CD1c-positive myeloid dendritic cell (primary cell): ENCODE results near the gene GDF2.
A peak's percentile ranks its signal among the peaks of the same experiment; 100 is the strongest.

Experiments used
- DNase-seq: peaks from one replicate; pipeline ENCODE4 v3.0.0-alpha.2; 2016; ENCODE audit errors: extremely low spot score

GDF2 gene

GRCh38 chr10:47332946-47333345, 10.7 kb downstream of the GDF2 start:
- no peak for DNase-seq

DNA sequence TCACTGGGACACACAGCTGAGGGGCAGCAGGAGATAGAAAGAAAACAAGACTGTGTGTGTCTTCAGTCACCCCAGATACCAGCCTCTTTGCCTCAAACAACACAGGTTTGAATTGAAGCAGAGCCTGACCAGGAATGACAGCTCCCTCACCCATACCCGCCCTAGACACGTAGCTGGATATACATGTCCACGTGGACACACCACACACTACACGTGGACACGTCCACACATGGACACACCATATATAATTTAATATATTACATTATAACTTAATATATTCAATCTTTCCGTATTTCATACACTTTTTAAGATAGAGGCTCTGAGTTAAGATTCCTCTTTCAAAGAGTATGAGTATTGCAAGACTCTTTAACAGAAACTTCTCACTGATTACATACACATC, 11.3 kb downstream of the GDF2 start:
- no peak for DNase-seq

DNA sequence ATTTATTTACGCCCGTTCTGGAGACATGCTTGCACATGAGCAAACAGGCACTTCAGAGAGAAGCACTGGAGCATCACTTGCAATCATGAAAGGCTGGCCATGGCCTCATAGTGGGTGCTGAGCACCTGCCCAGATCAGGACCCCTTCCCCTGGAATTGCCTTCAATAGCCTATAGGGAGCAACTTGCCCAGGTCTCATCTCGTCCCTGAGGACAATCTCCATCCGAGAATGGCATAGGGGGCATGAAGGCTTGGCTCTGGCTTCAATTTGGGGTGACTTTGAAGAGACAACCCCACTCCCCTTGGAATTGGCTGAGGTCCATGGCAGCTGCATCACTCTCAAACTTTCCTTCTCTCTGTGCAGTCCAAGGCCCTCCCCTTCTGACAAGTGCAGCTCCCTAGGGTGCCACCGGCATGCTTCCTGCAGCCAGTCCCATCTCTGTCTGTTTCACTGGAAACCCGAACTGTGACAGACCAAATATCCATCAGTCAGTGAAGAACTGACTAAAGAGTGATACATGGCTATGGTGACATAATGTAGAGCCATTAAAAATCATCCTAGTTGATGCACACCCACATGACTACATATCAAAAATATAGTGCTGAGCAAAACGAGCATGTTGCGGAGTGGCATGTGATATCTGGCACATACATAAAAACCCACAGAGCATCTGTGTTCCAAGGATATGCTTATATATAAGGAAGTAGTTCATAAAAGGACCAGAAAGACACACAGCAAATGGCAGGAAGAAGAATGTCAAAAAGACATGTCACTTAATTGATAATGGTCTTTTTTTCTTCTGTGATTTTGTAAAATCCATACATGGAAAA, 12.4 kb downstream of the GDF2 start:
- DNase-seq = no peak

- DNase-seq = no peak
Measured at GRCh38 chr10:47335906-47336305, 13.7 kb downstream of the GDF2 start.

GRCh38 chr10:47336387-47337134, 14.3 kb downstream of the GDF2 start:
- DNase-seq = no peak

DNA sequence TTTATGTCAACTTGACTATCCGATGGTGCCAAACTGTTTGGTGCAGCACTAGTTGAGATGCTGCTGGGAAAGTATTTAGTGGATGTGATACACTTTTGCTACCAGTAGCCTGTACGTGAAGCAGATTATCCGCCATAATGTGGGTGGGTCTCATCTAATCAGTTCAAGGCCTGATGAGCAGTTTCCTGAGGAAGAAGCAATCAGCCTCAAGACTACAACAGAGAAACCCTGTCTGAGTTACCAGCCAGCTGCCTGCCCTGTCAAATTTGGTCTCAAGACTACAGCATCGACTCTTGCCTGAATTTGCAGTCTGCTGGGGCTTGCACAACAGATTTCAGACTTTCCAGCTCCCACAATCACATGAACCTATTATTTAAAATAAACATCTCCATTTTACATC, 15.1 kb downstream of the GDF2 start:
- DNase-seq = no peak

- no peak for DNase-seq
Measured at GRCh38 chr10:47339186-47339735, 17.0 kb downstream of the GDF2 start.

GRCh38 chr10:47339759-47340607, 17.7 kb downstream of the GDF2 start:
- peak; percentile 16 for DNase-seq

- DNase-seq = peak; percentile 56
Measured at GRCh38 chr10:47340608-47341170, 18.4 kb downstream of the GDF2 start.

DNA sequence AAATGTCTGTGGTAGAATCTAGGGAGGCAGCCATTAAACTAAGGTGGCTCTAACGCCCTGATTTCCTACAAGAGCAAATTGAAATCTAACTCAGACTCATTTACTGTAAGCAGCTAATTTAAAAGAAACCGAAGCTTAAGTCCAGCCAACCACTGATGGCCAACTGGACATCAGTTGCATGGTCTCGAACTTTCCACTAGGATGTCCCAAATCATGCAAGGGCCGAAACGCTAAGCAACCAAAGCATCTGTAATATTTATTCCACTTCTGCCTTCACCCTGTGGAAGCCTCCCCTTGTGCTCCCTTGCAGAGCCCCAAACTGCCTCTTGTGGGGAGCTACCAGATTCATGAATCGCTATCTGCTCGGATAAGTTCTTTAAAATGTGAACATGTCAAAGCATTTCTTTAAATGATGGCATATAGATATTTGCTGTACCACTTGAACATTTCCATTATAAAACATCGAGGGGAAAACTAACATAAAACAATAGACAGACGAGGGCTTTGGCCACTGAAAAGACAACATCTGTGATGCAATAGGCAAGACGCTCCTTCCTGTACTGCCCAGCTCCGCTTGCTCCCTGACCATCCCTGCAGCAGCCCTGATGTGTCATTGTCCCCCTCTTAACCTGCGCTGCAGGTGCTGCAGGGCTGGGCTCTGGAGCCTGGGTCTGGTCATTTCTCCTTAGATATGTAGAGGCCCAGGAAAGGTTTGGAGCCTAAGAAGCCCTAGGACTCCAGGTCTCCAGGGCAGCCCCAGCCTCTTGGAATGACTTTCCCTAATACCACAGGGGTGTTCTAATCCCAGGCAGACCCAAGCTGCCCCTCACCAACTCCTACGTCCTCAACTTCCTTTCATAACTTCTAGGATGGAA, 23.0 kb downstream of the GDF2 start:
- no peak for DNase-seq

DNA sequence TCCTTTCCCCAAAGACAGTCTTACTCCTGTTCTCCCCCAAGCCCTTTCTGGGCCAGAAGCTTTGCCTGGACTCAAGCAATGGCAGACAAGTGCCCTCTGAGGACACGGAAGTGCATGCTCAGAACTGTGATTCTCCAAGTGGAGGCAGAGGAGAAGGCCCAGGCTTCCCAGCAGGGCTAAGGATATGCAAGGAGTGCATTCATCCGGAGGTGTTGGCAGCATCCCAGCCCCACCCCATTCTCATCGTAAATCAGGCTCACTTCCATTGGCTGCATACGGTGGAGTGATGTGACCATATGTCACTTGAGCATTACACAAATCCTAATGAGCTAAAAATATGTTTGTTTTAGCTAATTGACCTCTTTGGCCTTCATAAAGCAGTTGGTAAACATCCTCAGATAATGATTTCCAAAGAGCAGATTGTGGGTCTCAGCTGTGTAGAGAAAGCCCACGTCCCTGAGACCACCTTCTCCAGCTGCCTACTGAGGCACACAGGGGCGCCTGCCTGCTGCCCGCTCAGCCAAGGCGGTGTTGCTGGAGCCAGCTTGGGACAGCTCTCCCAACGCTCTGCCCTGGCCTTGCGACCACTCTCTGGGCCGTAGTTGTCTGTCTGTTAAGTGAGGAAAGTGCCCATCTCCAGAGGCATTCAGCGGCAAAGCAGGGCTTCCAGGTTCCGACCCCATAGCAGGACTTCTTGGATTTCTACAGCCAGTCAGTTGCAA, 24.5 kb downstream of the GDF2 start:
- no peak for DNase-seq

- no peak for DNase-seq
Measured at GRCh38 chr10:47347303-47347675, 25.0 kb downstream of the GDF2 start.

- no peak for DNase-seq
Measured at GRCh38 chr10:47348138-47348651, 25.9 kb downstream of the GDF2 start, which contains the start of gene RBP3. Gene RBP3 (plus strand): TSS chr10:47348363. CDS start chr10:47348485, 122 bp downstream.

- DNase-seq = no peak
Measured at GRCh38 chr10:47348661-47349470, 26.6 kb downstream of the GDF2 start.

GRCh38 chr10:47349516-47349915, 27.3 kb downstream of the GDF2 start:
- no peak for DNase-seq

DNA sequence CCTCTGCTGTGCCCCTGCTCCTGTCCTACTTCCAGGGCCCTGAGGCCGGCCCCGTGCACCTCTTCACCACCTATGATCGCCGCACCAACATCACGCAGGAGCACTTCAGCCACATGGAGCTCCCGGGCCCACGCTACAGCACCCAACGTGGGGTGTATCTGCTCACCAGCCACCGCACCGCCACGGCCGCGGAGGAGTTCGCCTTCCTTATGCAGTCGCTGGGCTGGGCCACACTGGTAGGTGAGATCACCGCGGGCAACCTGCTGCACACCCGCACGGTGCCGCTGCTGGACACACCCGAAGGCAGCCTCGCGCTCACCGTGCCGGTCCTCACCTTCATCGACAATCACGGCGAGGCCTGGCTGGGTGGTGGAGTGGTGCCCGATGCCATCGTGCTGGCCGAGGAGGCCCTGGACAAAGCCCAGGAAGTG, 27.7 kb downstream of the GDF2 start:
- DNase-seq = no peak

DNA sequence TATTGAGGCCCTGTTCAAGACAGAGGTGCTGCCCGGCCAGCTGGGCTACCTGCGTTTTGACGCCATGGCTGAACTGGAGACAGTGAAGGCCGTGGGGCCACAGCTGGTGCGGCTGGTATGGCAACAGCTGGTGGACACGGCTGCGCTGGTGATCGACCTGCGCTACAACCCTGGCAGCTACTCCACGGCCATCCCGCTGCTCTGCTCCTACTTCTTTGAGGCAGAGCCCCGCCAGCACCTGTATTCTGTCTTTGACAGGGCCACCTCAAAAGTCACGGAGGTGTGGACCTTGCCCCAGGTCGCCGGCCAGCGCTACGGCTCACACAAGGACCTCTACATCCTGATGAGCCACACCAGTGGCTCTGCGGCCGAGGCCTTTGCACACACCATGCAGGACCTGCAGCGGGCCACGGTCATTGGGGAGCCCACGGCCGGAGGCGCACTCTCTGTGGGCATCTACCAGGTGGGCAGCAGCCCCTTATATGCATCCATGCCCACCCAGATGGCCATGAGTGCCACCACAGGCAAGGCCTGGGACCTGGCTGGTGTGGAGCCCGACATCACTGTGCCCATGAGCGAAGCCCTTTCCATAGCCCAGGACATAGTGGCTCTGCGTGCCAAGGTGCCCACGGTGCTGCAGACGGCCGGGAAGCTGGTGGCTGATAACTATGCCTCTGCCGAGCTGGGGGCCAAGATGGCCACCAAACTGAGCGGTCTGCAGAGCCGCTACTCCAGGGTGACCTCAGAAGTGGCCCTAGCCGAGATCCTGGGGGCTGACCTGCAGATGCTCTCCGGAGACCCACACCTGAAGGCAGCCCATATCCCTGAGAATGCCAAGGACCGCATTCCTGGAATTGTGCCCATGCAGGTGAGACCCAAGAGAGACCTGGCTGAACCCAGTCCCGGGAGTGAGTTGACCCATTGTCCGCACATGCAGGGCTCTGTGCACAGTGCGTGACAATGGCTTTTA, 28.7 kb downstream of the GDF2 start:
- no peak for DNase-seq
